GM12865 (cell line): Measurements from ENCODE around the gene NKX1-1.

ENCODE experiments used
- DNase-seq: peaks from one replicate; pipeline ENCODE4 v3.0.0; 2010; ENCODE audit warnings: low read depth
- H3K4me3 ChIP-seq: 2 replicates; pipeline ENCODE4 v1.5.1; 2011; ENCODE audit warnings: mild to moderate bottlenecking, low read depth, low read length, control low read depth
- TF ChIP-seq, protein P1 (sequence below): IDR thresholded peaks from 2 replicates; pipeline ENCODE4 v1.5.1; 2011; ENCODE audit warnings: low read length, control low read depth, low read depth, inconsistent platforms; ENCODE audit not compliant: insufficient read depth; ENCODE audit errors: missing control alignments

The NKX1-1 gene

DNA sequence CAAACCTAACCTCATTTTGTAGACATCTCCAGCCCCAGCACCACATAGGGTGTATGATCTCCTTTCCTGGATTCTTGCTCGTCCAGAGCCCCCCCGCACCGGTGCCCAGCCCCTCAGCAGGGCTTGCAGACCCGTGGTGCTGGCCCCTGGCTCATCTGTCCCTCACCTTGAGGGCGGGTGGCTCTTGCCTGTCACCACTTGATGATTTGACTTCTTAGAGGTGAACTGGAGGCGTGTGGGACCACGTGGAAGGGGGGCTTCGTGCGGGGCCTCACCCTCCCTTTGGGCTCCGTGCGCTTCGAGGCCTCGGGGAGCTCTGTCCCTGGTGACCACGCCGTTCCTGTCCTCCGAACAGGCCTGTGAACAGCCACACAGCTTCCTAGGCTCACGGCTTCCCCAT is 43.7 kb downstream of the NKX1-1 start:
- H3K4me3 ChIP-seq, result no peak overlapping the region
- TF ChIP-seq, protein P1, sequence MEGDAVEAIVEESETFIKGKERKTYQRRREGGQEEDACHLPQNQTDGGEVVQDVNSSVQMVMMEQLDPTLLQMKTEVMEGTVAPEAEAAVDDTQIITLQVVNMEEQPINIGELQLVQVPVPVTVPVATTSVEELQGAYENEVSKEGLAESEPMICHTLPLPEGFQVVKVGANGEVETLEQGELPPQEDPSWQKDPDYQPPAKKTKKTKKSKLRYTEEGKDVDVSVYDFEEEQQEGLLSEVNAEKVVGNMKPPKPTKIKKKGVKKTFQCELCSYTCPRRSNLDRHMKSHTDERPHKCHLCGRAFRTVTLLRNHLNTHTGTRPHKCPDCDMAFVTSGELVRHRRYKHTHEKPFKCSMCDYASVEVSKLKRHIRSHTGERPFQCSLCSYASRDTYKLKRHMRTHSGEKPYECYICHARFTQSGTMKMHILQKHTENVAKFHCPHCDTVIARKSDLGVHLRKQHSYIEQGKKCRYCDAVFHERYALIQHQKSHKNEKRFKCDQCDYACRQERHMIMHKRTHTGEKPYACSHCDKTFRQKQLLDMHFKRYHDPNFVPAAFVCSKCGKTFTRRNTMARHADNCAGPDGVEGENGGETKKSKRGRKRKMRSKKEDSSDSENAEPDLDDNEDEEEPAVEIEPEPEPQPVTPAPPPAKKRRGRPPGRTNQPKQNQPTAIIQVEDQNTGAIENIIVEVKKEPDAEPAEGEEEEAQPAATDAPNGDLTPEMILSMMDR, result no peak
- DNase-seq, result no peak

DNA sequence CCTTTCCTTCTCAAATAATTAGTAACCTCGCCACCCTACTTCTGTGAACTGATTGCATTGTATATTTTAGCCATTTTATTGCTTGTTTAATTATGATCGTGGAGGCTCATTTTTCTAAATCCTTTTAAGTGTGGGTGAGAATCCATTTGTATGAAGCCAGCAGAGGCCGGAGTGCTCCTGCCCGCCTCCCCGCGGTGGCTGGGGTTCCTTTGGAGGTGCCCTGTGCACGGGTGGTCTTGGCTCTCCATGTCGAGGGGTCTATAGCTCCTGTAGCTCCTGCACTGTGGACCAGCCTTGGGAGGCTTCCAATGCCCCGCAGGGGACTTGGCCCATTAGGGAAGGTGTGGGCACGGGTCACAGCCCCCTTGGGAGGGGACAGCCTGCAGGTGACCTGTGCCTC is 44.2 kb downstream of the NKX1-1 start:
- H3K4me3 ChIP-seq, result no peak overlapping the region
- no peak for DNase-seq
- TF ChIP-seq, protein P1, result no peak

DNA sequence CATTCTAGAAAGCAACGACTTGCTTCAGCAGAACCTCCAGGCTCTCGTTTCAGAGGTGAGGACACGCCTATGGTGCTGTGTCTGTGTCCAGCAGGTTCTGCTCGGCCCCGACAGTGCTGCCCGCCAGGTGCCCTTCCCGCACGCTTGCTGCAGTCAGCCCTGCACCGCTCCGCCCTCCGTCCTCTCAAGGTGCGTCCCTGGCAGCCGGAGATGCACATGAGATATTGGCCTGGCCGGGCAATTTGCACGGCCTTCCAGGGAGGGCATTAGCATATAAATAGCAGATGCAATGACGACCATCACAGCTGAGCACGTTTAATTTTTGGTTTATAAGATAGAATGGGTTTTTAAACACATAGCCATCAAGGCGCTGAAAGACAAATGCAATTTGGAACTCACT is 44.8 kb downstream of the NKX1-1 start:
- no peak for DNase-seq
- no peak overlapping the region for H3K4me3 ChIP-seq
- TF ChIP-seq, protein P1, result no peak

DNA sequence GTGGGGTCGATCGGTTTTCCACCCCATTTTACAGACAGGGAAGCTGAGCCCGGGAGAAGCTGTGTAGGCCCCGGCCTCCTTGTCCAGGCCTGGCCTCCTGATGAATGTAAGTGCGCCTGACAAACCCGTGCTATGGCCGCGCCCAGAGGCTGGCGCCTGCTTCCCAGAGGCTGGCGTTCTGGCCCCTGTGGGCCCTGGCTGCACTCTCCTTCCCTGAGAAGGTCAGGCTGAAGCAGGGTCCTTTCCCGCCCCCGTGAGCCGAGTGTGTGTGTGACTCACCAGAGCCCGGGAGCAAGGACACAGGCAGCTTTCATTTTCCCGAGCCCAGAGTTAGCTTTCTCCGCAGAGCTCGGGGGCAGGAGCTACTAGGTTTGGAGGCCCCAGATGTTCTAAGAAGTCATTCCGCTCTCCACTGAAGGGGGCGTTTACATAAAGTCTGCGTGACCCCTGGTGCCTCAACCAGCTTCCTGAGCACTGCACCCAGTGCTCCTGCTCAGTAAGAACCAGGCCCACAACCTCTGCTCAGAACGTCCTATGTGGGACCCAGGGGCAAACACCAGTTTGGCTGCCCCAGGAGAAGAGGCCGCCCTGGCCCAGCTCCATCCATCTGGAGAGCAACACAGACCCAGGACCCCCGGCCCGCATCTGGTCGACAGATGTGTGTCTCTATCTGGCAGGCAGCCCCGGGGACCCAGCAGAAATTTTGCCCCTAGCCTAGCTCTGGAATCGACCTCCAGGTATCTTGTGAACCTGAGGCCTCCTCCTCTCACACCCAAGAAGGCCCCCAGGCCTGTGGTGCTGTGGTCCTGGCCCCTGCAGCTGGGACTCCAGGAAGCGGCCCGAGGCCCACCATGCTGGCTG is 45.6 kb downstream of the NKX1-1 start:
- DNase-seq, result no peak
- no peak overlapping the region for H3K4me3 ChIP-seq
- TF ChIP-seq, protein P1, result no peak

DNA sequence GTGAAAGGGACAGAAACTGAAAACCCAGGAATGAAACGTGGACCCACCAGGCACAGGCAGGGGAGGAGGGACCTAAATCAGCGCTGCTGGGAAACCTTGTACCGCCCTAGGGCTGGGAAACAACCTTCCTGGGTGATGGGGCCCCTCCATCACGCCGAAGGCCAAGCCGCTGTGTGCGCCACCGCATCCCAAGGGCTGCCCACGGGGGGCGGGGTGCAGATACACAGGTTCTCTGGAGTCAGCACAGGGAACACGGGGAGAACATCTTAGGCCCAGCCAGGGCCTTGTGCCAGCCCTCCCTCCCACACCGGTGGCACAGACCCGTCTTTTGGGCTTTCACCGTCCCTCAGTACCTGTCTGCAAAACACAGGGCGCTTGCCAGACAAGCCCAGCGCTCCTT is 46.3 kb downstream of the NKX1-1 start:
- no peak overlapping the region for H3K4me3 ChIP-seq
- DNase-seq, result no peak
- TF ChIP-seq, protein P1, result no peak

DNA sequence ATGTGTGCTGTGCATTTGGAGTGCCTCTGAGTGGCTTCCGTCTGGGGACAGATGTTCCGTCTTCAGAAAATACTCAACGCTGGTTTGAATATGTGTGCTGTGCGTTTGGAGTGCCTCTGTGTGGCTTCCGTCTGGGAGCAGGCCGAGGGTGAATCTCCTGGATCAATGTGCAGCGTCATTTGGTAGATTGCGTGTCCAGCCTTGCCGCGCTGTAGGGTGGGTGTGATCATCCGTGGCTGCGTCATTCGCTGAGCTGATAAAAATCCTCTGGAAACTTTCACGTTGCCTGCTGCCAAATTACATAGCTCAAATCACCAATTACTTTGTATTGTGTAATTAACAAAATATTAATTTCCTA is 47.1 kb downstream of the NKX1-1 start:
- DNase-seq, result no peak
- no peak overlapping the region for H3K4me3 ChIP-seq
- TF ChIP-seq, protein P1, result no peak
